ENCODE results near the gene LRRC74A.

The LRRC74A gene

DNA sequence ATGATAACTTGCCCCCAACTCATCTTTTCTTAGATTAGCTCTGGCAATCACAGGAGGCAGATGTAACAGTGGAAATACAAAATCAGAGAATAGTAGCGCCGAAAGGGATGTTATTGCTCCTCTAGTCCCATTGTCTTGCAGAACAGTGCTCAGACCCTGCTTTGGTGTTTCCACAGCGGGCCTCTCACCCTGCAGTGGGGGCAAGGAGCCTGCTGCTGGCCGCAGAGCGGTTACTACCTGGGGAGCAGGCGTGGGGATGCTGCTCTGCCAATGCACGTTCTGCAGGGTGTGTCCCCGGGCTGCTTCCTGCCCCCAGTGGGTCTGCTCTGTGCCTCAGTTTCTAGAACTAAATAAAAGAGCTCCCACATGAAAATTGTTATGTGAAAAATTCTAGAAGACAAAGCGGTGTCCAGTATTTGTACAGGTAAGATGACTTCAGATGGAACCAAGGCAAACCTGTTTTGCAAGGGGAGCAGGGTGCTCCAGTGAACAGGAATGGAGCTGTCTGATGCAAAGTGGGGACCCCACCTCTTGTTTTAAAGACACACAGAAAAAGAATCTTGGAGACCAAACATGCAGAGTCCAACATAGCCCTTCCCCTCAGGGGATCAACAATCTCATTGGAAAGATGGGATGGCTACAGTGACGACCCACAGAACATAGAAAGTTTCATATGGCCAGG is 35.5 kb downstream of the LRRC74A start:
- no peaks in the 10 kb centered on the region for H3K4me1 ChIP-seq (ENCODE audit: insufficient read depth, low read length)
- no peak overlapping the region for H3K4me3 ChIP-seq (ENCODE audit: low read depth in 1 of 2, low read length in 2 of 2)

DNA sequence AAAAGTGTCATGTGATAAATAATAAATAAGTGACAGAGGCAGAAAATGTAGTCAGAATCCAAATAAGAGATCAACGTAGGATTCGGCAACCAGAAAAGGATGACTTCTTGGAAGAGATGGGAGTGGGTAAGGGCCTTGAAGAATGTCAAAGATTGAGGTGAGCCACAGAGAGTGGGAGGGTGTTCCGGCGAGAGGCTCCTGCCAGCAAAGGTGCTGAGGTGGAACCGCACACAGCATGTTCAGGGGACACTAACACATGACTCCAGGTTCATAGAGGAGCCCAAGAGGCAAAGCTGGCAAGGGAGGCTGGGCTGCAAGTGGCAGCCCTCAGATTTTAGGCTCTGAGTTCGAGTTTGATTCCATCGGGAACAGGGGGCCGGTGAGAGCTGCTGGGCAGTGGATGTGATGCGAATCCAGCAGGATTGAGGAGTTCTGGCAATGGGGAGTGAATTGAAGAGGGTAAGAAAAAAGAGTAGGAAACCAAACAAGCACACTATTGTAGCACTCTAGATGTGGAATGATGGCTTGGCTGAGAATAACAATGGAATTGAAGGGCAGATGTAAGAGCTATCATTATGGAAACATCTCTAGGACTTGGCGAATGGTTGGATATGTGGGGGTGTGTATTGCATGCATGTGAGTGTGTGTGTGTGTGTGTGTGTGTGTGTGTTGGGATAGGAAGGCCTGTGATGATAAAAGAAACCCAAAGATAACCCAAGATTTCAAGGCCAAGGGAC is 36.5 kb downstream of the LRRC74A start:
- H3K9me3 ChIP-seq (ENCODE audit: low read length) = no peaks in the 10 kb centered on the region
- H3K4me3 ChIP-seq (ENCODE audit: low read depth in 1 of 2, low read length in 2 of 2) = no peak overlapping the region
- H3K36me3 ChIP-seq (ENCODE audit: insufficient read depth, low read length) = no peaks in the 10 kb centered on the region
- H3K27ac ChIP-seq (ENCODE audit: low read depth, low read length) = no peak overlapping the region
- no peak overlapping the region for H3K9ac ChIP-seq (ENCODE audit: low read length)
- no peaks in the 10 kb centered on the region for H3K27me3 ChIP-seq (ENCODE audit: control insufficient read depth in 1 of 2, insufficient read depth in 2 of 2, low read length in 2 of 2)
- no peaks in the 10 kb centered on the region for H3K4me1 ChIP-seq (ENCODE audit: insufficient read depth, low read length)

More for the DNA sequence above, 35.5 kb downstream of the LRRC74A start:
- Histone ChIP-seq H3K9ac (ENCODE audit: low read length) (no peak overlapping the region), H3K27ac (ENCODE audit: low read depth, low read length) (no peak overlapping the region), H3K9me3 (ENCODE audit: low read length) (no peaks in the 10 kb centered on the region), H3K36me3 (ENCODE audit: insufficient read depth, low read length) (no peaks in the 10 kb centered on the region), H3K27me3 (ENCODE audit: control insufficient read depth in 1 of 2, insufficient read depth in 2 of 2, low read length in 2 of 2) (no peaks in the 10 kb centered on the region)

DNA sequence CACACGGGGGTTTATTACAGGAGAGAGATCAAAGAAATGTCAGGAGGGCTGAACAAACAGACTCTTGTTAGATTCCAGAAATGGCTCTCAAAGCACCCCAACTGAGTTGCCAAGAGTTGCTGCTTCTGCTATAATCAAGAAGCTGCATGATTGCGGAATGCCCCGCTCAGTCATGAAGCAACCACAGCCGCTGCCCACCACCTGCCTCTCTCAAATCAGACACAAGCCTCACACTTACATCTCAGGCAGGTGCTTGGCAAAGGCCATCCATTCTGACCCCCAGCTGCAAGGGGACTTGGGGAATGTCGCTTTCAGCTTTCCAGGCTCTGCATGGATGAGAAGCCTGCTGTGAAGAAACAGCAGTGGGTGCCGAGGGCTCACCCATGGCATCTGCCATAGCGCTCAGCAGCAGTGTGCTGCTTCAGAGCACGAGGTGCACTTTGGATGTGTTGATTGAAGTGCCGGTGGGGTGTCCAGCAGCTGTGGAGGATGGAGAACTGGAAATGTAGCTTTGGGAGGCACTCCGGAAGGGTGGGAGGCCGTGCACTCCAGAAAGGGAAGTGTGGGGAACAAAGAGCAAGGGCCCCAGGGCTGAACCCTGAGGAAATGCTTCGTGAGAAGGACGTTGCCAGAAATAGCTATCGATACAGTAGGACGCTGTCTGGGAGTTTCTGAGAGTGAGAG is 37.7 kb downstream of the LRRC74A start:
- Histone ChIP-seq H3K27ac (ENCODE audit: low read depth, low read length) (no peak overlapping the region), H3K36me3 (ENCODE audit: insufficient read depth, low read length) (no peaks in the 10 kb centered on the region), H3K9ac (ENCODE audit: low read length) (no peak overlapping the region), H3K27me3 (ENCODE audit: control insufficient read depth in 1 of 2, insufficient read depth in 2 of 2, low read length in 2 of 2) (no peaks in the 10 kb centered on the region), H3K4me3 (ENCODE audit: low read depth in 1 of 2, low read length in 2 of 2) (no peak overlapping the region), H3K4me1 (ENCODE audit: insufficient read depth, low read length) (no peaks in the 10 kb centered on the region), H3K9me3 (ENCODE audit: low read length) (no peaks in the 10 kb centered on the region)

- Histone ChIP-seq H3K36me3 (ENCODE audit: insufficient read depth, low read length) (no peaks in the 10 kb centered on the region), H3K9ac (ENCODE audit: low read length) (no peak overlapping the region), H3K27ac (ENCODE audit: low read depth, low read length) (no peak overlapping the region), H3K4me1 (ENCODE audit: insufficient read depth, low read length) (no peaks in the 10 kb centered on the region), H3K27me3 (ENCODE audit: control insufficient read depth in 1 of 2, insufficient read depth in 2 of 2, low read length in 2 of 2) (no peaks in the 10 kb centered on the region), H3K9me3 (ENCODE audit: low read length) (no peaks in the 10 kb centered on the region), H3K4me3 (ENCODE audit: low read depth in 1 of 2, low read length in 2 of 2) (no peak overlapping the region)
Observed at GRCh38 chr14:76866456-76866855, 40.2 kb downstream of the LRRC74A start.

DNA sequence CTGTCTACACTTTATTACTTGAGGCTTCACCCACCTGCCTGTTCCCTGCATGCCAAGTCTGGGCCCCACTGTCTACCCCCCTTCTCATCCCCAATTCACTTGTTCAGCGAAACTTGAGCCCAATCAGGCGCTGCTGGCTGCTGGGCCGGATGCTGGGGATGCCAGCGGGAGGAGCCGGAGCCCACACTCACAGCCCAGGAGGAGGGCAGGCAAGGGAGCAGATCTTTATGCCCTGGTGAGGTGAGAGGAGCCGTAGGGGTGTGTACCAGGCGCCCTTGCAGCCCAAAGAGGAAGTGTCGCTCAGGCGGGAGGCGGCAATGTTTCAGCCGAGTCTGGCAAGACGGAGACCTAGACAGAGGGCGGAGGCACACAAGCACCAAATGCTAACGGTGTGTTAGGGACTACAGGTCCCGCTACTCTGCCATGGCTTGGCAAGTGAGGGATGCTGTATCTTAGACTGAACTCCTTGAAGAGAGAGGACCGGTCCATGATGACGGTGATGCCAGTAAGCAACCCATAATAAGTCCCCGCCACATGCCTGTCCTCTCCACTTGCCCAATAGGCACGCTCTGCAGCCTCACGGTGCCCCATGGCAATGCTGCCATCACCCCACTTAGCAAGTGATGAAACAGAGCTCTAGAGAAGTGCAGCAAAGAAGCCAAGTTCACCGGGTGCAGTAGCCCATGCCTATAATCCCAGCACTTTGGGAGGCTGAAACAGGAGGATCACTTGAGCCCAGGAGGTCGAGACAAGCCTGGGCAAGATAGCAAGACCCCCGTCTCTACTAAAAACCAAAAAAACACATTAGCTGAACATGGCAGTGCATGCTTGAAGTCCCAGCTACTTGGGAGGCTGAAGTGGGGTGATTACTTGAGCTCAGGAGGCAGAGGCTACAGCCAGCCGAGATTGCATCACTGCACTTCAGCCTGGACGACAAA is 41.6 kb downstream of the LRRC74A start:
- Histone ChIP-seq H3K4me1 (ENCODE audit: insufficient read depth, low read length) (no peaks in the 10 kb centered on the region), H3K4me3 (ENCODE audit: low read depth in 1 of 2, low read length in 2 of 2) (no peak overlapping the region), H3K27ac (ENCODE audit: low read depth, low read length) (no peak overlapping the region)

DNA sequence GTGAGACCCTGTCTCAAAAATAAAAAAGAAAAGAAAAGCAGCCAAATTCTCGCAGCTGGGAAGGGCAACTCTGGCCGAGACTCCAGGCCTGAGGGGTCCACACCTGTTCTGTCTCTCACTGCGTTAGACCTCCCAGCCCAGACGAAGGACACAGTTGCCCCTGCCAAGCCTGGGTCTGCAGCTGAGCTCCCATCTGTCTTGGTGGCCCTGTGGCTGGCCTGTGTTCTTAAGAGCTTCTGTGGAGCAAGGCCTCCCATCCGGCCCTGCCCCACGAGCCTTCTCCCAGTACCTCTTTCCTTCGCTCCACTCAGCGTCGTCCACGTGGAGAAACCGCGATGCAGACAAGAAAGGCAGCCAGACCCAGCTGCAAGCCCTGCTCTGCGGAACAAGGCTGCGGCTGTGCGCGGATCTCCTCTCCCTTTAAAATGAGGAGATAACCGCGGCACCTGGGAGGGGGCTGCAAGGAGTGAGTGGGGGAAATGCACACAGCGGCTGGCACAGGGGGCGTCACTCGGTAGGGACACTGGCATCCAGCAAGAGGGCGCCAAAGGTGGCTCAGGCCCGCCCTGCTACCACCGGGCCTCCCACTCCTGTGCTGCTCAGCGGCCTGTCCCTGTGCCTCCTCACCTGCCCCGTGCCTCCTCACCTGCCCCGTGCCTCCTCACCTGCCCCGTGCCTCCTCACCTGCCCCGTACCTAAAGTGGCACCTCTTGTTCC is 42.4 kb downstream of the LRRC74A start:
- no peaks in the 10 kb centered on the region for H3K27me3 ChIP-seq (ENCODE audit: control insufficient read depth in 1 of 2, insufficient read depth in 2 of 2, low read length in 2 of 2)
- no peak overlapping the region for H3K4me3 ChIP-seq (ENCODE audit: low read depth in 1 of 2, low read length in 2 of 2)
- H3K4me1 ChIP-seq (ENCODE audit: insufficient read depth, low read length) = no peaks in the 10 kb centered on the region
- H3K27ac ChIP-seq (ENCODE audit: low read depth, low read length) = no peak overlapping the region
- no peaks in the 10 kb centered on the region for H3K9me3 ChIP-seq (ENCODE audit: low read length)
- no peaks in the 10 kb centered on the region for H3K36me3 ChIP-seq (ENCODE audit: insufficient read depth, low read length)
- H3K9ac ChIP-seq (ENCODE audit: low read length) = no peak overlapping the region

More for the DNA sequence above, 41.6 kb downstream of the LRRC74A start:
- H3K9me3 ChIP-seq (ENCODE audit: low read length) = no peaks in the 10 kb centered on the region
- H3K27me3 ChIP-seq (ENCODE audit: control insufficient read depth in 1 of 2, insufficient read depth in 2 of 2, low read length in 2 of 2) = no peaks in the 10 kb centered on the region
- no peak overlapping the region for H3K9ac ChIP-seq (ENCODE audit: low read length)
- no peaks in the 10 kb centered on the region for H3K36me3 ChIP-seq (ENCODE audit: insufficient read depth, low read length)

DNA sequence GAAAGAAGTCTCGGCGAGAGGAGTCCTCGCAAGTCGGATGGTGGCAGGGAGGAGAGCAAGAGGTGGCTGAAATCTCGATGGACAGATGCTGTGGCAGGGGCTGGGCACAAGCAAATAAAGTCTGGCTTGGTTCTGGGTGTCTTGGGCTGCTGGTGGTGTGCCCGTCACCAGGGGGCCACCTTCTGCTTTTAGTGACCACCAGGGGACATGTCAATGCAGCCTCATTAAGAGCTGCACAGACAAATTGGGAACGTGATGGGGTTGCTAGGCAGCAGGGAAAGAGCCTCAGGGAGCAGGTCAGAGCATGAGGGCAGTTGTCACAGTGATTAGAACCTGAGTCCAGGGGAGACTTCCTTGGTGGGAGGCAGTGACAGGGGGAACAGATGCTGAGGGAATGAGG is 44.0 kb downstream of the LRRC74A start:
- no peak overlapping the region for H3K9ac ChIP-seq (ENCODE audit: low read length)
- no peak overlapping the region for H3K4me3 ChIP-seq (ENCODE audit: low read depth in 1 of 2, low read length in 2 of 2)
- H3K9me3 ChIP-seq (ENCODE audit: low read length) = no peaks in the 10 kb centered on the region
- H3K4me1 ChIP-seq (ENCODE audit: insufficient read depth, low read length) = no peaks in the 10 kb centered on the region
- no peaks in the 10 kb centered on the region for H3K36me3 ChIP-seq (ENCODE audit: insufficient read depth, low read length)
- H3K27me3 ChIP-seq (ENCODE audit: control insufficient read depth in 1 of 2, insufficient read depth in 2 of 2, low read length in 2 of 2) = no peaks in the 10 kb centered on the region
- H3K27ac ChIP-seq (ENCODE audit: low read depth, low read length) = no peak overlapping the region

- Histone ChIP-seq H3K27ac (ENCODE audit: low read depth, low read length) (no peak overlapping the region), H3K36me3 (ENCODE audit: insufficient read depth, low read length) (no peaks in the 10 kb centered on the region), H3K9me3 (ENCODE audit: low read length) (no peaks in the 10 kb centered on the region), H3K4me3 (ENCODE audit: low read depth in 1 of 2, low read length in 2 of 2) (no peak overlapping the region), H3K4me1 (ENCODE audit: insufficient read depth, low read length) (no peaks in the 10 kb centered on the region), H3K27me3 (ENCODE audit: control insufficient read depth in 1 of 2, insufficient read depth in 2 of 2, low read length in 2 of 2) (no peaks in the 10 kb centered on the region), H3K9ac (ENCODE audit: low read length) (no peak overlapping the region)
Observed at GRCh38 chr14:76872796-76873432, 46.7 kb downstream of the LRRC74A start.

GRCh38 chr14:76874734-76875133 is 48.5 kb downstream of the LRRC74A start:
- Histone ChIP-seq H3K36me3 (ENCODE audit: insufficient read depth, low read length) (no peaks in the 10 kb centered on the region), H3K9me3 (ENCODE audit: low read length) (no peaks in the 10 kb centered on the region), H3K27me3 (ENCODE audit: control insufficient read depth in 1 of 2, insufficient read depth in 2 of 2, low read length in 2 of 2) (no peaks in the 10 kb centered on the region), H3K9ac (ENCODE audit: low read length) (no peak overlapping the region), H3K27ac (ENCODE audit: low read depth, low read length) (no peak overlapping the region), H3K4me1 (ENCODE audit: insufficient read depth, low read length) (no peaks in the 10 kb centered on the region), H3K4me3 (ENCODE audit: low read depth in 1 of 2, low read length in 2 of 2) (no peak overlapping the region)

GRCh38 chr14:76876076-76876475 is 49.9 kb downstream of the LRRC74A start:
- H3K27ac ChIP-seq (ENCODE audit: low read depth, low read length) = no peak overlapping the region
- H3K9ac ChIP-seq (ENCODE audit: low read length) = no peak overlapping the region
- no peaks in the 10 kb centered on the region for H3K27me3 ChIP-seq (ENCODE audit: control insufficient read depth in 1 of 2, insufficient read depth in 2 of 2, low read length in 2 of 2)
- H3K36me3 ChIP-seq (ENCODE audit: insufficient read depth, low read length) = no peaks in the 10 kb centered on the region
- H3K9me3 ChIP-seq (ENCODE audit: low read length) = no peaks in the 10 kb centered on the region
- H3K4me1 ChIP-seq (ENCODE audit: insufficient read depth, low read length) = no peaks in the 10 kb centered on the region
- H3K4me3 ChIP-seq (ENCODE audit: low read depth in 1 of 2, low read length in 2 of 2) = no peak overlapping the region

Data from muscle layer of colon (tissue), 2 donors.